Measurements from ENCODE around the gene CENPM.

The CENPM gene

GRCh38 chr22:41909310-41910049 is 37.5 kb downstream of the CENPM start:
- no peaks in the 10 kb centered on the region for H3K9me3 ChIP-seq (ENCODE audit: insufficient read depth, low read length)
- no peaks in the 10 kb centered on the region for H3K9me2 ChIP-seq (replicated peaks; ENCODE audit: insufficient read depth, low read length)
- no peak overlapping the region for H3K4me3 ChIP-seq (ENCODE audit: insufficient read depth, low read length, poor library complexity, severe bottlenecking)
- H3K27ac ChIP-seq (ENCODE audit: low read depth, low read length) = no peak overlapping the region
- H3K79me2 ChIP-seq (ENCODE audit: insufficient read depth, low read length) = no peaks in the 10 kb centered on the region
- no peak overlapping the region for H3K4me2 ChIP-seq (ENCODE audit: low read depth, low read length, poor library complexity, severe bottlenecking)
- H3F3A ChIP-seq (ENCODE audit: insufficient read depth) = peaks cover 4% of the 10 kb centered on the region; the same call in 1 of the 2 replicates
- no peaks in the 10 kb centered on the region for H3K36me3 ChIP-seq (ENCODE audit: low read length)
- no peak for TF ChIP-seq EZH2phosphoT487 (conservative IDR thresholded peaks at IDR 0.05; ENCODE audit: low read length)
- TF ChIP-seq CTCF (IDR thresholded peaks at IDR 0.05; ENCODE audit: insufficient read depth, low read length, poor library complexity, severe bottlenecking) = no peak
- no peak overlapping the region for H3K9ac ChIP-seq (ENCODE audit: low read length)
- H2AFZ ChIP-seq (ENCODE audit: low read depth, low read length, severe bottlenecking) = no peak overlapping the region
- no peaks in the 10 kb centered on the region for H4K20me1 ChIP-seq (ENCODE audit: low read depth, low read length)
- H3K27me3 ChIP-seq (ENCODE audit: low read length) = no peaks in the 10 kb centered on the region

- Histone ChIP-seq H3K79me2 (ENCODE audit: insufficient read depth, low read length) (no peaks in the 10 kb centered on the region), H3F3A (ENCODE audit: insufficient read depth) (peaks cover 4% of the 10 kb centered on the region; the same call in 1 of the 2 replicates), H3K27me3 (ENCODE audit: low read length) (no peaks in the 10 kb centered on the region), H3K9ac (ENCODE audit: low read length) (no peak overlapping the region), H3K4me3 (ENCODE audit: insufficient read depth, low read length, poor library complexity, severe bottlenecking) (no peak overlapping the region), H4K20me1 (ENCODE audit: low read depth, low read length) (no peaks in the 10 kb centered on the region), H3K27ac (ENCODE audit: low read depth, low read length) (no peak overlapping the region), H3K9me3 (ENCODE audit: insufficient read depth, low read length) (no peaks in the 10 kb centered on the region), H2AFZ (ENCODE audit: low read depth, low read length, severe bottlenecking) (no peak overlapping the region), H3K4me2 (ENCODE audit: low read depth, low read length, poor library complexity, severe bottlenecking) (no peak overlapping the region), H3K9me2 (replicated peaks; ENCODE audit: insufficient read depth, low read length) (no peaks in the 10 kb centered on the region), H3K36me3 (ENCODE audit: low read length) (peaks cover 3% of the 10 kb centered on the region; the same call in 1 of the 2 replicates)
- TF ChIP-seq EZH2phosphoT487 (conservative IDR thresholded peaks at IDR 0.05; ENCODE audit: low read length) (no peak), CTCF (IDR thresholded peaks at IDR 0.05; ENCODE audit: insufficient read depth, low read length, poor library complexity, severe bottlenecking) (no peak)
Measured at GRCh38 chr22:41908411-41909309, 38.3 kb downstream of the CENPM start.

- no peaks in the 10 kb centered on the region for H3K9me3 ChIP-seq (ENCODE audit: insufficient read depth, low read length)
- TF ChIP-seq CTCF (IDR thresholded peaks at IDR 0.05; ENCODE audit: insufficient read depth, low read length, poor library complexity, severe bottlenecking) = no peak
- no peaks in the 10 kb centered on the region for H3K9me2 ChIP-seq (replicated peaks; ENCODE audit: insufficient read depth, low read length)
- H3K27ac ChIP-seq (ENCODE audit: low read depth, low read length) = no peak overlapping the region
- H3K79me2 ChIP-seq (ENCODE audit: insufficient read depth, low read length) = no peaks in the 10 kb centered on the region
- no peak overlapping the region for H3K4me2 ChIP-seq (ENCODE audit: low read depth, low read length, poor library complexity, severe bottlenecking)
- no peaks in the 10 kb centered on the region for H4K20me1 ChIP-seq (ENCODE audit: low read depth, low read length)
- peaks cover 4% of the 10 kb centered on the region; the same call in 1 of the 2 replicates for H3F3A ChIP-seq (ENCODE audit: insufficient read depth)
- H3K4me3 ChIP-seq (ENCODE audit: insufficient read depth, low read length, poor library complexity, severe bottlenecking) = no peak overlapping the region
- H3K27me3 ChIP-seq (ENCODE audit: low read length) = no peaks in the 10 kb centered on the region
- H2AFZ ChIP-seq (ENCODE audit: low read depth, low read length, severe bottlenecking) = no peak overlapping the region
- H3K9ac ChIP-seq (ENCODE audit: low read length) = no peak overlapping the region
- peaks cover 3% of the 10 kb centered on the region; the same call in 1 of the 2 replicates for H3K36me3 ChIP-seq (ENCODE audit: low read length)
Measured at GRCh38 chr22:41907436-41908401, 39.2 kb downstream of the CENPM start.

Data from SU-DHL-6 (cell line).